Right lobe of liver (tissue), 4 donors: ENCODE data around the gene MYT1.

Source experiments
- POLR2A ChIP-seq: fragments of 450-650 bp; IDR thresholded peaks from one replicate; pipeline ENCODE4 v1.6.1; 2017; ENCODE audit warnings: antibody characterized with exemption, mild to moderate bottlenecking
- TF ChIP-seq, protein P1 (sequence below), 4 donors: fragments of 200-600 bp in 3 of 4; fragments of 450-650 bp in 1 of 4; IDR thresholded peaks; one replicate each; pipeline versions ENCODE4 v1.5.1 to v1.8.0; 2016 to 2022; ENCODE audit warnings: antibody characterized with exemption in 4 of 4, mild to moderate bottlenecking in 2 of 4
- donor health status: DM: no; HTN: no; CAD: no.
- donor health status: DM: no; HTN: no; CAD: no.
- donor health status: DM: no; HTN: yes; CAD: no.

DNA sequence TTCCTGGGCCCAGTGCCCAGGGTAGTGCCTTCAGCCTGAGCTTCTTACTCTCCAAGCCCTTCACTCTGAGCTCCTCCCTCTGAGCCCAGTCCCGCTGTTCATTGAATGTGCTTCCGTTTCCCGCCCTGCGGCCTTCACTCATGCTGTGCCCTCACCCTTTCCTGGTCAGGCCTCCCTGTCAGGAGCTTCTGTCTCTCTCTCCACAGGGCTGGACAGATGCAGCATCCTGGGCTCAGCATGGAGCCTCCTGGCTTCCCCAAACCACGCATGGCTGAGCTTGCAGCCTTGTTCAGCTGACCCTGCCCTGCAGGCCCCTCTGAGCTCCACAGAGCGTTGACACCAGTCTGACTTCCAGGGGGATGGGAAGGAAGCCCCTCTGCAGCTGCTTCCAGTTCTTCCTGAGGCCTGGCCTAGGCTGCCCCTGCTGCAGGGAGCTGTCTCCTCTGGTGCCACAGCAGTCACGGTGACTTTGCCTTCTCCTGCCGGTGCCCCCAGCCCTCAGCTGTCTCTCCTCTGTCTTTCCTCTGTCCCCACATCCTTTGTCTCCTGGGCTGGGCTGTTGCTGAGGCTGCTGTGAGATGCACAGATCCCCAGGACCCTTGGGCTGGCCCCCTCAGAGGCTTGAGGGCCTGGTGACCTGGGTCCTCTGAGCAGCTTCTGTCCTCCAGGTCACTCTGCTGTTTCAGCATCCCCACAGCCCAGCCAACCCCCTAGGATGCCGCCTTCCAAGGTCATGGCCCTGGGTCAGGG, 7.9 kb upstream of the MYT1 start:
- TF ChIP-seq, protein P1, sequence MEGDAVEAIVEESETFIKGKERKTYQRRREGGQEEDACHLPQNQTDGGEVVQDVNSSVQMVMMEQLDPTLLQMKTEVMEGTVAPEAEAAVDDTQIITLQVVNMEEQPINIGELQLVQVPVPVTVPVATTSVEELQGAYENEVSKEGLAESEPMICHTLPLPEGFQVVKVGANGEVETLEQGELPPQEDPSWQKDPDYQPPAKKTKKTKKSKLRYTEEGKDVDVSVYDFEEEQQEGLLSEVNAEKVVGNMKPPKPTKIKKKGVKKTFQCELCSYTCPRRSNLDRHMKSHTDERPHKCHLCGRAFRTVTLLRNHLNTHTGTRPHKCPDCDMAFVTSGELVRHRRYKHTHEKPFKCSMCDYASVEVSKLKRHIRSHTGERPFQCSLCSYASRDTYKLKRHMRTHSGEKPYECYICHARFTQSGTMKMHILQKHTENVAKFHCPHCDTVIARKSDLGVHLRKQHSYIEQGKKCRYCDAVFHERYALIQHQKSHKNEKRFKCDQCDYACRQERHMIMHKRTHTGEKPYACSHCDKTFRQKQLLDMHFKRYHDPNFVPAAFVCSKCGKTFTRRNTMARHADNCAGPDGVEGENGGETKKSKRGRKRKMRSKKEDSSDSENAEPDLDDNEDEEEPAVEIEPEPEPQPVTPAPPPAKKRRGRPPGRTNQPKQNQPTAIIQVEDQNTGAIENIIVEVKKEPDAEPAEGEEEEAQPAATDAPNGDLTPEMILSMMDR (IDR thresholded peaks at IDR 0.05) = no peak
- TF ChIP-seq POLR2A = no peak
